AG10803 (cell line): ENCODE data around the gene ATIC.

Experiments
- DNase-seq: peaks from one replicate; pipeline ENCODE4 v3.0.0; 2010; ENCODE audit warnings: low read depth
- H3K4me3 ChIP-seq: 2 replicates; pipeline ENCODE4 v1.5.1; 2011; ENCODE audit warnings: mild to moderate bottlenecking, low read length, control low read depth
- CTCF ChIP-seq: conservative IDR thresholded peaks from 2 replicates; pipeline ENCODE4 v1.5.1; 2011; ENCODE audit warnings: mild to moderate bottlenecking, low read length, control low read depth, inconsistent platforms

ATIC gene

GRCh38 chr2:215311625-215312396 is at the start of gene ATIC:
Gene ATIC, plus strand, starts transcription at chr2:215312059. Its CDS starts 84 bp downstream, at chr2:215312143.
- TF ChIP-seq CTCF: no peak
- peak within 1 kb of the TSS; percentile 90 for H3K4me3 ChIP-seq
- peak; percentile 93 for DNase-seq

- H3K4me3 ChIP-seq: no peak overlapping the region
- DNase-seq: no peak
- TF ChIP-seq CTCF: no peak
Observed at GRCh38 chr2:215262303-215262702, 49.6 kb upstream of the ATIC start.

GRCh38 chr2:215262741-215263362 is 49.0 kb upstream of the ATIC start:
- TF ChIP-seq CTCF: no peak
- DNase-seq: no peak

GRCh38 chr2:215264374-215264773 is 47.5 kb upstream of the ATIC start:
- TF ChIP-seq CTCF: no peak
- H3K4me3 ChIP-seq: no peak overlapping the region
- no peak for DNase-seq

More at GRCh38 chr2:215262741-215263362, 49.0 kb upstream of the ATIC start:
- H3K4me3 ChIP-seq: no peak overlapping the region

- peak; percentile 83 for DNase-seq
- H3K4me3 ChIP-seq: peak overlapping the region; percentile 16; the same call in 1 of the 2 replicates
- TF ChIP-seq CTCF: peak; percentile 83
Observed at GRCh38 chr2:215269397-215270117, 42.3 kb upstream of the ATIC start.

GRCh38 chr2:215270118-215270451 is 41.8 kb upstream of the ATIC start:
- DNase-seq: no peak
- no peak for TF ChIP-seq CTCF
- H3K4me3 ChIP-seq: no peak overlapping the region

GRCh38 chr2:215271446-215271845 is 40.4 kb upstream of the ATIC start:
- DNase-seq: no peak
- H3K4me3 ChIP-seq: no peak overlapping the region
- TF ChIP-seq CTCF: no peak
